HCT116 (cell line): Measurements from ENCODE around the gene LIN7C. TPM values are rescaled to one million over a fixed set of nuclear protein-coding genes. Genes with fewer than 3 reads are reported as not detected.

Experiments
- ATAC-seq: fragments of 200-7000 bp; cut with Tn5 transposase; 2 replicates; pipeline ENCODE4 v1.9.1; 2020; ENCODE audit warnings: mild to moderate bottlenecking, moderate library complexity
- BruUV-seq: library from RNA; stranded (reverse); fragments of 400-500 nt; replicated peaks from 2 replicates; lab custom pipeline; 2021; lab: Mats Ljungman, UMichigan
- CTCF ChIA-PET: fragments of 300-600 bp; sonication (Branson Sonifier 250); formaldehyde crosslinking; loops from one replicate; lab custom pipeline; 2021; ENCODE audit warnings: antibody characterized with exemption; lab: Charles Lee
- POLR2A ChIA-PET: fragments of 300-600, 350-600 bp; sonication (Branson Sonifier 250); formaldehyde crosslinking; loops from one replicate; lab custom pipeline; 2021; ENCODE audit warnings: antibody characterized with exemption; lab: Charles Lee
- RAD21 ChIA-PET, 2 experiments: fragments of 300-600 bp; sonication (Branson Sonifier 250); formaldehyde crosslinking; loops; one replicate each; lab custom pipeline; 2023; ENCODE audit warnings: low total read pairs in 2 of 2; ENCODE audit not compliant: uncharacterized antibody in 2 of 2, unreplicated experiment in 2 of 2, low non-redundant PET in 1 of 2; lab: Charles Lee
- DNase-seq: peaks from one replicate; pipeline ENCODE4 v3.0.0-alpha.2; 2010; ENCODE audit warnings: low read depth, low spot score
- H2AFZ ChIP-seq: fragments of 200-600 bp; shearing (Covaris generic), sonication (generic); 2 replicates; pipeline ENCODE4 v1.6.1; 2017; ENCODE audit warnings: low read depth, mixed run types, mixed read lengths, antibody characterized with exemption, low read length; ENCODE audit not compliant: poor library complexity, severe bottlenecking
- H3K27ac ChIP-seq: 2 replicates; pipeline ENCODE4 v1.5.1; 2012; ENCODE audit warnings: low read depth, low read length
- H3K27me3 ChIP-seq: fragments of 200-600 bp; sonication (generic); 2 replicates; pipeline ENCODE4 v1.6.1; 2016; ENCODE audit warnings: mixed run types, low read length, mixed read lengths; ENCODE audit not compliant: insufficient read depth
- H3K36me3 ChIP-seq, 2 experiments: fragments of 200-500 bp in 1 of 2; fragments of 200-600 bp in 1 of 2; sonication (Bioruptor generic) in 1 of 2; sonication (generic) in 1 of 2; 2 replicates each; pipeline versions ENCODE4 v1.5.1 to v1.6.1; 2014 to 2016; ENCODE audit warnings: low read length in 2 of 2, inconsistent platforms in 1 of 2, mixed read lengths in 1 of 2, mixed run types in 1 of 2; ENCODE audit not compliant: insufficient read depth in 2 of 2, control insufficient read depth in 1 of 2
- H3K4me1 ChIP-seq, 2 experiments: fragments of 200-600 bp in 1 of 2; sonication (generic) in 1 of 2; 2 replicates each; pipeline versions ENCODE4 v1.5.1 to v1.6.1; 2012 to 2017; ENCODE audit warnings: low read length in 2 of 2, inconsistent platforms in 1 of 2, mild to moderate bottlenecking in 1 of 2, mixed read lengths in 1 of 2, mixed run types in 1 of 2, moderate library complexity in 1 of 2; ENCODE audit not compliant: insufficient read depth in 2 of 2, control insufficient read depth in 1 of 2
- H3K4me2 ChIP-seq: fragments of 200-600 bp; sonication (generic); 2 replicates; pipeline ENCODE4 v1.6.1; 2017; ENCODE audit warnings: mixed run types, low read length, mixed read lengths
- H3K4me3 ChIP-seq, 2 experiments: fragments of 200-600 bp in 1 of 2; sonication (generic) in 1 of 2; replicated peaks in 1 of 2; 2 replicates each; pipeline ENCODE4 v1.5.1; 2011 to 2016; ENCODE audit warnings: low read length in 2 of 2, control low read depth in 1 of 2, low read depth in 1 of 2, mild to moderate bottlenecking in 1 of 2, mixed read lengths in 1 of 2, mixed run types in 1 of 2
- H3K79me2 ChIP-seq: fragments of 200-600 bp; sonication (generic); 2 replicates; pipeline ENCODE4 v1.6.1; 2017; ENCODE audit warnings: mild to moderate bottlenecking, mixed run types, low read length, moderate library complexity, mixed read lengths; ENCODE audit not compliant: insufficient read depth
- H3K9ac ChIP-seq: fragments of 200-600 bp; sonication (generic); 2 replicates; pipeline ENCODE4 v1.6.1; 2016; ENCODE audit warnings: low read length, mixed read lengths
- H3K9me2 ChIP-seq: fragments of 200-600 bp; sonication (generic), shearing (Covaris generic); 2 replicates; pipeline ENCODE4 v1.6.1; 2017; ENCODE audit warnings: mixed run types, mild to moderate bottlenecking, moderate library complexity; ENCODE audit not compliant: insufficient read depth
- H3K9me3 ChIP-seq, 2 experiments: fragments of 200-500 bp in 1 of 2; fragments of 200-600 bp in 1 of 2; sonication (Bioruptor generic) in 1 of 2; sonication (generic) in 1 of 2; 2 replicates each; pipeline ENCODE4 v1.6.1; 2014 to 2017; ENCODE audit warnings: low read length in 2 of 2, mixed read lengths in 2 of 2, inconsistent platforms in 1 of 2, low read depth in 1 of 2, mild to moderate bottlenecking in 1 of 2, mixed run types in 1 of 2, moderate library complexity in 1 of 2; ENCODE audit not compliant: control insufficient read depth in 1 of 2, insufficient read depth in 1 of 2
- H4K20me1 ChIP-seq: fragments of 200-600 bp; sonication (generic), shearing (Covaris generic); 2 replicates; pipeline ENCODE4 v1.6.1; 2017; ENCODE audit warnings: mixed run types, mild to moderate bottlenecking, moderate library complexity; ENCODE audit not compliant: insufficient read depth
- ATF3 ChIP-seq: IDR thresholded peaks from 2 replicates; pipeline ENCODE4 v1.6.1; 2012
- CBX3 ChIP-seq: IDR thresholded peaks from 2 replicates; pipeline ENCODE4 v1.6.1; 2012; ENCODE audit warnings: low read depth
- CEBPB ChIP-seq: IDR thresholded peaks from 2 replicates; pipeline ENCODE4 v1.6.1; 2012; ENCODE audit warnings: low read depth
- CTCF ChIP-seq, 3 experiments: fragments of 200-600 bp in 1 of 3; sonication (generic) in 1 of 3; IDR thresholded peaks in 2 of 3; conservative IDR thresholded peaks in 1 of 3; 2 replicates each; pipeline ENCODE4 v1.5.1; 2012 to 2017; ENCODE audit warnings: low read depth in 2 of 3, low read length in 2 of 3, antibody characterized with exemption in 1 of 3, borderline replicate concordance in 1 of 3, control low read depth in 1 of 3, mild to moderate bottlenecking in 1 of 3, mixed read lengths in 1 of 3, mixed run types in 1 of 3, moderate library complexity in 1 of 3; ENCODE audit not compliant: insufficient read depth in 1 of 3
- EGR1 ChIP-seq: IDR thresholded peaks from 2 replicates; pipeline ENCODE4 v1.6.1; 2012; ENCODE audit warnings: low read depth
- ELF1 ChIP-seq: IDR thresholded peaks from 2 replicates; pipeline ENCODE4 v1.6.1; 2012; ENCODE audit warnings: low read depth, borderline replicate concordance
- EZH2 ChIP-seq: fragments of 200-600 bp; sonication (generic); IDR thresholded peaks from 2 replicates; pipeline ENCODE4 v1.6.1; 2017; ENCODE audit warnings: antibody characterized with exemption, mixed run types
- FOSL1 ChIP-seq: IDR thresholded peaks from 2 replicates; pipeline ENCODE4 v1.6.1; 2012; ENCODE audit warnings: low read depth
- JUND ChIP-seq: IDR thresholded peaks from 2 replicates; pipeline ENCODE4 v1.6.1; 2012
- MAX ChIP-seq: IDR thresholded peaks from 2 replicates; pipeline ENCODE4 v1.6.1; 2012
- POLR2A ChIP-seq: IDR thresholded peaks from 2 replicates; pipeline ENCODE4 v1.7.0; 2011; ENCODE audit warnings: borderline replicate concordance; ENCODE audit not compliant: insufficient read depth, insufficient read length; ENCODE audit errors: extremely low read depth
- POLR2AphosphoS5 ChIP-seq: IDR thresholded peaks from 2 replicates; pipeline ENCODE4 v1.6.1; 2011; ENCODE audit warnings: mild to moderate bottlenecking, low read depth, low read length, moderate library complexity
- RAD21 ChIP-seq: IDR thresholded peaks from 2 replicates; pipeline ENCODE4 v1.6.1; 2012; ENCODE audit warnings: low read depth, mild to moderate bottlenecking
- REST ChIP-seq: IDR thresholded peaks from 2 replicates; pipeline ENCODE4 v1.6.1; 2012; ENCODE audit warnings: low read depth
- SIN3A ChIP-seq: IDR thresholded peaks from 2 replicates; pipeline ENCODE4 v1.6.1; 2012; ENCODE audit warnings: low read depth
- TCF7L2 ChIP-seq: IDR thresholded peaks from 2 replicates; pipeline ENCODE4 v1.7.0; 2011; ENCODE audit warnings: borderline replicate concordance, inconsistent platforms; ENCODE audit not compliant: insufficient read depth, insufficient read length; ENCODE audit errors: extremely low read depth
- YY1 ChIP-seq: IDR thresholded peaks from 2 replicates; pipeline ENCODE4 v1.6.1; 2011; ENCODE audit warnings: low read length, low read depth, moderate library complexity, mild to moderate bottlenecking; ENCODE audit not compliant: insufficient replicate concordance; ENCODE audit errors: extremely low read depth
- ZBTB33 ChIP-seq: IDR thresholded peaks from 2 replicates; pipeline ENCODE4 v1.6.1; 2011; ENCODE audit warnings: mild to moderate bottlenecking, low read length, moderate library complexity; ENCODE audit not compliant: insufficient replicate concordance; ENCODE audit errors: extremely low read depth
- ZFX ChIP-seq: fragments of 450-650 bp; IDR thresholded peaks from 2 replicates; pipeline ENCODE4 v1.6.1; 2017
- ZNF274 ChIP-seq: fragments of 200-500 bp; sonication (Bioruptor generic); IDR thresholded peaks from 2 replicates; pipeline ENCODE4 v1.6.1; 2014; ENCODE audit warnings: mild to moderate bottlenecking, low read depth, low read length, inconsistent platforms
- intact Hi-C: fragments of 100-400 bp; cut with micrococcal nuclease; formaldehyde crosslinking; loops from 2 replicates; pipeline ENCODE4 v1.10.0; 2022
- total RNA-seq: library from RNA; stranded (reverse); gene quantifications from one replicate; pipeline ENCODE4 v1.2.1, GENCODE V29; 2021; ENCODE audit not compliant: unreplicated experiment

The LIN7C gene
- total RNA-seq, 1 experiment from 2014 or later, result 48.2 TPM

- H2AFZ ChIP-seq, result no peak overlapping the region
- peak overlapping the region; percentile 93 for H3K9ac ChIP-seq
- no TSS peak for BruUV-seq
- peaks cover 6 to 12% of the 10 kb centered on the region in 2 experiments; a peak in 2 of 4 replicates for H3K36me3 ChIP-seq
- peaks cover 70% of the 10 kb centered on the region for H3K79me2 ChIP-seq
- POLR2A ChIA-PET, result no interaction called here
- H3K9me3 ChIP-seq, result no peaks in the 10 kb centered on the region
- RAD21 ChIA-PET, result no interaction called here
- peak overlapping the region; percentile 91 for H3K4me2 ChIP-seq
- DNase-seq, result no peak
- intact Hi-C loops, result loop anchor here (5.0 kb wide), 1 partner anchor 1827 kb away; no protein-coding TSS in a partner anchor
- peak overlapping the region; percentile 76; the same call in 1 of the 2 replicates for H3K27ac ChIP-seq
- no peak for TF ChIP-seq FOSL1
- TF ChIP-seq TCF7L2, result no peak
- TF ChIP-seq SIN3A, result no peak
- no peak for TF ChIP-seq CTCF (IDR thresholded peaks at IDR 0.05 in 2 of 3, conservative IDR thresholded peaks at IDR 0.05 in 1 of 3; ENCODE audit: borderline replicate concordance in 1 of 3, insufficient read depth in 1 of 3, low read depth in 2 of 3, low read length in 2 of 3)
- no peak for TF ChIP-seq ZBTB33
- no peak for TF ChIP-seq JUND
- TF ChIP-seq POLR2A, result no peak
- no peak for TF ChIP-seq ZNF274
- TF ChIP-seq CEBPB, result no peak
- TF ChIP-seq EGR1, result no peak
- TF ChIP-seq EZH2, result no peak
- no peak for TF ChIP-seq REST
- TF ChIP-seq YY1, result no peak
- TF ChIP-seq RAD21, result no peak
- no peak for TF ChIP-seq ATF3
- no peak for TF ChIP-seq MAX
- no peak for TF ChIP-seq CBX3
- no peak for TF ChIP-seq POLR2AphosphoS5
- no peak for TF ChIP-seq ZFX
- TF ChIP-seq ELF1, result no peak
- TF ChIP-seq, all 23 proteins: peak for 0
- CTCF ChIA-PET, result no interaction called here
- Histone ChIP-seq H3K27me3 (no peaks in the 10 kb centered on the region), H4K20me1 (no peaks in the 10 kb centered on the region), H3K4me1 (peaks cover 5 to 16% of the 10 kb centered on the region in 2 experiments; a peak in 3 of 4 replicates), H3K4me3 (peak overlapping the region; percentile 89 to 94), H3K9me2 (no peaks in the 10 kb centered on the region)
- ATAC-seq, result no peak
These were observed 788 bp downstream of the LIN7C start for GRCh38 chr11:27505781-27506180.
